Measurements from ENCODE around the gene CLEC18A.

The CLEC18A gene

GRCh38 chr16:69932691-69933392 lies 18.3 kb upstream of the CLEC18A start:
- no peaks in the 10 kb centered on the region for H3K36me3 ChIP-seq (ENCODE audit: control insufficient read depth, insufficient read depth, low read length)
- H3K9ac ChIP-seq, result no peak overlapping the region
- H3K9me3 ChIP-seq (ENCODE audit: control insufficient read depth, low read length), result no peaks in the 10 kb centered on the region
- H3K27ac ChIP-seq, result no peak overlapping the region
- no peak for TF ChIP-seq CTCF (IDR thresholded peaks at IDR 0.05)
- no peaks in the 10 kb centered on the region for H3K79me2 ChIP-seq
- H3K4me1 ChIP-seq, result no peaks in the 10 kb centered on the region
- H2AFZ ChIP-seq, result no peak overlapping the region
- H3K4me2 ChIP-seq (ENCODE audit: low read length), result no peak overlapping the region
- H3K27me3 ChIP-seq (ENCODE audit: control insufficient read depth, insufficient read depth, low read length), result no peaks in the 10 kb centered on the region
- H3K4me3 ChIP-seq (ENCODE audit: low read depth, low read length), result no peak overlapping the region

GRCh38 chr16:69934044-69934443 lies 17.1 kb upstream of the CLEC18A start:
- no peak for TF ChIP-seq CTCF (IDR thresholded peaks at IDR 0.05)
- H3K36me3 ChIP-seq (ENCODE audit: control insufficient read depth, insufficient read depth, low read length), result no peaks in the 10 kb centered on the region
- H3K9ac ChIP-seq, result no peak overlapping the region
- H2AFZ ChIP-seq, result no peak overlapping the region
- no peaks in the 10 kb centered on the region for H3K79me2 ChIP-seq
- H3K4me2 ChIP-seq (ENCODE audit: low read length), result no peak overlapping the region
- H3K9me3 ChIP-seq (ENCODE audit: control insufficient read depth, low read length), result no peaks in the 10 kb centered on the region
- no peak overlapping the region for H3K4me3 ChIP-seq (ENCODE audit: low read depth, low read length)
- H3K4me1 ChIP-seq, result no peaks in the 10 kb centered on the region
- H3K27me3 ChIP-seq (ENCODE audit: control insufficient read depth, insufficient read depth, low read length), result no peaks in the 10 kb centered on the region
- H3K27ac ChIP-seq, result no peak overlapping the region

GRCh38 chr16:69934751-69935150 lies 16.4 kb upstream of the CLEC18A start:
- no peaks in the 10 kb centered on the region for H3K4me1 ChIP-seq
- no peak overlapping the region for H2AFZ ChIP-seq
- no peak overlapping the region for H3K4me2 ChIP-seq (ENCODE audit: low read length)
- no peak overlapping the region for H3K4me3 ChIP-seq (ENCODE audit: low read depth, low read length)
- no peaks in the 10 kb centered on the region for H3K36me3 ChIP-seq (ENCODE audit: control insufficient read depth, insufficient read depth, low read length)
- no peak overlapping the region for H3K27ac ChIP-seq
- H3K9me3 ChIP-seq (ENCODE audit: control insufficient read depth, low read length), result no peaks in the 10 kb centered on the region
- TF ChIP-seq CTCF (IDR thresholded peaks at IDR 0.05), result no peak
- H3K79me2 ChIP-seq, result no peaks in the 10 kb centered on the region
- no peak overlapping the region for H3K9ac ChIP-seq
- no peaks in the 10 kb centered on the region for H3K27me3 ChIP-seq (ENCODE audit: control insufficient read depth, insufficient read depth, low read length)

GRCh38 chr16:69935278-69935711 lies 15.8 kb upstream of the CLEC18A start:
- no peaks in the 10 kb centered on the region for H3K36me3 ChIP-seq (ENCODE audit: control insufficient read depth, insufficient read depth, low read length)
- H2AFZ ChIP-seq, result no peak overlapping the region
- no peaks in the 10 kb centered on the region for H3K27me3 ChIP-seq (ENCODE audit: control insufficient read depth, insufficient read depth, low read length)
- no peaks in the 10 kb centered on the region for H3K79me2 ChIP-seq
- H3K9ac ChIP-seq, result no peak overlapping the region
- no peak overlapping the region for H3K4me3 ChIP-seq (ENCODE audit: low read depth, low read length)
- no peak overlapping the region for H3K4me2 ChIP-seq (ENCODE audit: low read length)
- no peaks in the 10 kb centered on the region for H3K4me1 ChIP-seq
- no peaks in the 10 kb centered on the region for H3K9me3 ChIP-seq (ENCODE audit: control insufficient read depth, low read length)
- no peak overlapping the region for H3K27ac ChIP-seq
- TF ChIP-seq CTCF (IDR thresholded peaks at IDR 0.05), result no peak

GRCh38 chr16:69935740-69936139 lies 15.4 kb upstream of the CLEC18A start:
- Histone ChIP-seq H3K9me3 (ENCODE audit: control insufficient read depth, low read length) (no peaks in the 10 kb centered on the region), H3K36me3 (ENCODE audit: control insufficient read depth, insufficient read depth, low read length) (no peaks in the 10 kb centered on the region), H3K4me2 (ENCODE audit: low read length) (no peak overlapping the region), H2AFZ (no peak overlapping the region), H3K9ac (no peak overlapping the region), H3K4me3 (ENCODE audit: low read depth, low read length) (no peak overlapping the region), H3K4me1 (no peaks in the 10 kb centered on the region), H3K27ac (no peak overlapping the region), H3K27me3 (ENCODE audit: control insufficient read depth, insufficient read depth, low read length) (no peaks in the 10 kb centered on the region), H3K79me2 (no peaks in the 10 kb centered on the region)
- TF ChIP-seq CTCF (IDR thresholded peaks at IDR 0.05), result no peak
